Upper lobe of left lung (tissue), 4 donors: ENCODE measurements around the gene ATP13A2.

ENCODE experiments used
- CTCF ChIP-seq, 6 experiments: fragments of 450-650 bp in 4 of 6; fragments of 200-600 bp in 2 of 6; sonication (generic) in 2 of 6; IDR thresholded peaks; one replicate each; pipeline ENCODE4 v1.5.1; 2016 to 2019; ENCODE audit warnings: antibody characterized with exemption in 6 of 6
- POLR2A ChIP-seq, 4 donors: fragments of 450-650 bp; IDR thresholded peaks; one replicate each; pipeline ENCODE4 v1.5.1; 2016 to 2017; ENCODE audit warnings: antibody characterized with exemption in 4 of 4, mild to moderate bottlenecking in 2 of 4

GRCh38 chr1:16946646-16947045 lies 65.1 kb downstream of the ATP13A2 start:
- TF ChIP-seq CTCF (IDR thresholded peaks at IDR 0.05): no peak
- no peak for TF ChIP-seq POLR2A (IDR thresholded peaks at IDR 0.05)
